HG03064 (cell line): ENCODE measurements around the gene BCAS1.

ENCODE experiments used
- ATAC-seq: cut with Tn5 transposase; IDR thresholded peaks from one replicate; pipeline ENCODE4 v1.9.1; 2021; ENCODE audit warnings: low read depth; ENCODE audit not compliant: unreplicated experiment

Gene BCAS1

GRCh38 chr20:53898556-53898931, 171.8 kb downstream of the BCAS1 start:
- no peak for ATAC-seq

- no peak for ATAC-seq
Measured at GRCh38 chr20:53897884-53898555, 172.4 kb downstream of the BCAS1 start.

GRCh38 chr20:53896647-53897046, 173.7 kb downstream of the BCAS1 start:
- ATAC-seq = no peak

- no peak for ATAC-seq
Measured at GRCh38 chr20:53896041-53896440, 174.4 kb downstream of the BCAS1 start.

- ATAC-seq = no peak
Measured at GRCh38 chr20:53895385-53895755, 175.0 kb downstream of the BCAS1 start.

- ATAC-seq = no peak
Measured at GRCh38 chr20:53894707-53895384, 175.5 kb downstream of the BCAS1 start.
